HG03175 (cell line): Measurements from ENCODE around the gene TRIM28.

ENCODE experiments used
- ATAC-seq: cut with Tn5 transposase; IDR thresholded peaks from one replicate; pipeline ENCODE4 v1.9.1; 2021; ENCODE audit warnings: mild to moderate bottlenecking, moderate library complexity; ENCODE audit not compliant: unreplicated experiment

TRIM28 gene

GRCh38 chr19:58547323-58548312 is 3.8 kb downstream of the TRIM28 start:
- ATAC-seq, result no peak

GRCh38 chr19:58548859-58549663 is 5.2 kb downstream of the TRIM28 start:
- ATAC-seq, result no peak

- ATAC-seq, result no peak
Observed at GRCh38 chr19:58549664-58550361, 5.9 kb downstream of the TRIM28 start.

- ATAC-seq, result no peak
Observed at GRCh38 chr19:58550362-58551122, 6.7 kb downstream of the TRIM28 start.

- no peak for ATAC-seq
Observed at GRCh38 chr19:58551123-58551497, 7.2 kb downstream of the TRIM28 start.

DNA sequence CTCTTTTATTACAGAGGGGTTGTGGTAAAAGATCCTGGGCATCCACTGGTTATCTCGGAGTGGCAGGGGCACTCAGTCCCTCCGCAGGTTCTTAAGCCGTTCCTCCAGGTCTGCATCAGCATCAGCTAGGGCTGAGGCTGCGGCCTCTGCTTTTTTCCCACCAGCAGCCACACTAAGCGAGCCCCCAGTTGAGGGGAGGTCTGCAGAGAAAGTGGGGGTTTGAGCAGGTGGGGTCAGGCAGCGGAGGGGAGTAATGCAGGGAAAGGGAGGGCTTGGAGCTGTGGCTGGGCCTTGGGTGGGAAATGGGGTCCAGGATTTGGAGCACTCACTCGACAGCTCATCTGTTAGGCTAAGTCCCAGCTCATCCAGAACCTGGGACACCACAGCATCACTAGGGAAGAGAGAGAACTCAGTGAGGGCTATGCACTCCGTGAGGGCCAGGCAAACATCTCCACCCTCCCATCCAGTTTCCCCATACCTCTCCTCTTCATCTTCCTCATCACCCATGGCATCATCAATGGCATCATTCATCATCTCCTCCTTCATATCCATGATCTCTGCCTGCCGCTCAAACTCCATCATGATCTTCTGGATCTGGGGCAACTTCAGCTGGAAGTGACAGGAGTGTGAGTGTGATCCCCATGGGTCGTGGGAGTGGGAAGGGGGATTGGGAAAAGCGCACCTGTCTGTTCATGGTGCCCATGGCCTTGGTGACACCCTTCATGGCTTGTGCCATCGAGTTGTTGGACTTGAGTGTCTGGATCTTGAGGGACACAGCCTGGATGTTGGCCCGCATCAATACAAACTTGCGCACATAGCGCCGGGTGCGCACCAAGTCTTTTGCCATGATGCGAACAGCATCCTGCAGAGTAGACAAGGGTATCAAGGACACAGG is 8.0 kb downstream of the TRIM28 start:
- no peak for ATAC-seq

DNA sequence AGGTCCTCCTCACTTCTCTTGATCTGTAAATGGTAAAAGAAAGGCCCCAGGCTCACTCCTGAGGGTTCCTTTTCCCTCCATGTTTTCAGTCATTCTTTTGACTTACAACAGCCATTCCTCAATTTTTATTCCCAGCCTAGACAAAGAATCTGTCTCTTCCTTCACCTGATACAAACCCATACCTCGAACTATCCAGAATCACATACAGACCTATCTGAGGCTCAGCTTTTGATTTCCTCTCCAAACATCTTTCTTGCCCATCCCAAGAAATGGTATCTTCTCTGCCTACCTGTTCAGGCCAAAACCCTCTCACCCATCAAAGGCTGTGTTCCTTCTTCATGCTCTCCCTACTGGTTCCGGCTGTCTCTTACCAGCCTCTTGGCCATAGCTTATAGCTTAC is 8.8 kb downstream of the TRIM28 start:
- ATAC-seq, result no peak

GRCh38 chr19:58553799-58554493 is 10.1 kb downstream of the TRIM28 start:
- ATAC-seq, result no peak

GRCh38 chr19:58554494-58555368 is 10.9 kb downstream of the TRIM28 start, which contains the start of gene CHMP2A:
Gene CHMP2A, minus strand, starts transcription at chr19:58555105. Its CDS starts 893 bp downstream, at chr19:58554212.
- peak; percentile 34 for ATAC-seq

- no peak for ATAC-seq
Observed at GRCh38 chr19:58555369-58555885, 11.6 kb downstream of the TRIM28 start.

DNA sequence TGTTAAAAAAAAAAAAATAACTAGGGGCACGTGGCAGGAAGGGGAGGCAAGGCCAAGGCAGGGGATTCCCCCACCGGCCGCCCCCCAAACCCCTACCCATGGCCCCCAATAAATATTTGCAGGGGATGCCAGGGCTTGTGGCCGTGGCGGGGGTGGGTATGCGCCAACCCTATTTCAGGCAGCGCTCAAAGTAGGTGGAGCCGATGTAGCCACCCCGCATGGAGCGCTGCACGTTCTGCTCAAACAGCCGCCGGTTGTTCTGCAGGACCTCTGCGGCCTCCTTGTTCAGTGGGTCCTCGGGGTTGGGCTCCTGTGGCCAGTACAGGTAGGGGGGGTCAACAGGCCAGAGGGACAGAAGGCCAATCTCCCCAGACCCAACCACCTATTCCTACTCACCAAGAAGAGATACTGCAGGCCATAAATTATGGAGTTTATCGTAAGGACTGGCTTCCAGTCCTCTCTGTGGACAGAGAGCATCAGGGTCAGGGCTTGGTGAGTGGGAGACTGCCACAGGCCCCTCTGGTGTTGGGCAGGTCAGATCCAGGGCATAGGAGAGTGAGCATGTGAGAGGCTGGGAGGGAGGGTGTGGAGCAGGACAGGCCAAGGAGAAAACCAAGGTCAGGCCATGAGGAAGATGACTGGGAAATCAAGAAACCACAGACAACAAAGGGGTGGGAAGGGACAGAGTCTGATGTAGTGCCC is 12.2 kb downstream of the TRIM28 start:
- ATAC-seq, result no peak

DNA sequence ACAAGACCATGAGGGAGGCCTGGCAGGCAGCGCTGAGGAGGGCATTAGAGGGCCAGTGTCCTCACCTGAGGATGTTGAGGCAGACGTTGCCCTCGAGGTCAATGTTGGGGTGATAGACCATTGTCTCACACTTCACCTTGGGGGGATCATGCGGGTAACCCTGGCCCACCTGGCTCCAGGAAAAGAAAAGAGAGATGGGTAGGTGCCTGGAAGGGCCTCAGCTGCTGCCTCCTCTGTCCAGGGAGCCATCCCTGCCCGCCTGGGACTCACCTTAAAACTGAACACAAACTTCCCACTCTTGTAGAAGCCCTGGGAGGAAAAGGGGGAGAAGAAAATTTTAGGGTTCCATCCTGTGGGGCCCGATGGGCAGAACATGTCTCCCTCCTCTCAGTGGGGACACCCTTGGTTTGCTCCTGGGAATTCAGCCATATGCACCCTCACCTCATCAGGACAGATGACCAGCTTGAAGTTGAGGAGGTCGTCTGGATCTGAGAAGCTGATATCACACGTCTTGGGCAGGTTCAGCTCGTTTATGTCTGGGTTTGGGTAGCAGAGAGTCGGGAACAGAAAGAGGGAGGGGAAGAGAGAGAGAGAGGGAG is 12.9 kb downstream of the TRIM28 start:
- ATAC-seq, result no peak

- ATAC-seq, result no peak
Observed at GRCh38 chr19:58557221-58558065, 13.6 kb downstream of the TRIM28 start.

DNA sequence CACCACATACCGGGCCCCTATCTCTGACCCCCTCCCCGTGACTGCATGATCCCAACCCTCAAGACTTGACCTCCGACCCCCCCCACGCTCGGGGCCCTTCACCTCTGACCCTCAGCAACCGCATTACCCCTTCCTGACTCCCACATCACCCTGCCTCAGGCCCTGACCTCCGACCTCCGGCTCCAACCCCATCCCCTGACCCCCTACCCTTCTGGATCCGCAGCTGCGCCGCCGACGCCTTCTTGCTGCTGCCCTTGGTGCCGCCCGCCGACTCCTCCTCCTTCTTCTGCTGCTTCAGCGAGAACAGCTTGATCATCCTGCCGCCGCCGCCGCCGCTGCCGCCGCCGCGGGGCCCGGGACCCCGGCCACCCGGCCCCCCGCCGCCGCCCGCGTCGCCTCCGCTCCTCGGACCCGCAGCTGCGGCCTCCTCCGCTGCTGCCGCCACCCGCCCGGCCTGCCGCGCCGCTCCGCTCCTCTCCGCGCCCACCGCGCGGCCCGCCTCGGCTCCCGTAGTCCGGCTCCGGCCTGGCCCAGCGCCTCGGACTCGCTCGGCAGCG is 14.3 kb downstream of the TRIM28 start, which contains the start of gene UBE2M:
TSS of gene UBE2M (minus strand) at position 546 of the 557 bp plus-strand sequence. CDS start at position 316, 230 bp downstream.
- peak; percentile 2 for ATAC-seq

DNA sequence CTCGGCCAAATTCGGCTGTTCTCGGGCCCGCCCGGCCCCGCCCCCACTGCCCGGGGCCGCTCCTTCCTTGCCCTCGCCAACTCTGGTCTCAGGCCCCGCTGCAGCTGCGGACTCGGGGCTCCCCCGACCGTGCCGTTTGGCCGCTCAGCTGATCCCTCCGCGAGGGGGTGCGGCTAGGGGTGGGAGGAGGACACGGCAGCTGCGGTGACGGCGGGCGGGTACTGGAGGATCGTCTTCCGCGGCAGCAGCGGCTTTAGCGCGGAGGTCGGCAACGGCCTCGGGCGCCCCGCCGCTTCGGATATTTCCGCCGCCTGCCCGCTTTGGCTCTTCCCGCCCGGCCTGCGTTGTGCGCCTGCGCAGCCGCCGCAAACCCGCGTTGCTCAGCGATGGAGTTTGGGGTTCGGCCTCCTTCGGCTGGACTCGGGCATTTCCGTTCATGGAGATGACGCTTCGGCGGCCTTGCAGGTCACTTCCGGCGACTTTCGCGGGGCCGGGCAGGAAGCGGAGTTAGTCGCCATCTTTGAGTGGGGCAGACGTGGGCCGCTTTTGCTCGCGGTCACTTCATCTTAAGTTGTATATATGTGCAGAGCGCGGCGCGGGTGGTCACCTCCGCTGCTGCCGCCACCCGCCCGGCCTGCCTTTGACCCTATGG is 14.9 kb downstream of the TRIM28 start:
- ATAC-seq, result peak; percentile 58
